ENCODE measurements around the gene GTF3C6. TPM values are rescaled to one million over a fixed set of nuclear protein-coding genes. Genes with fewer than 3 reads are reported as not detected.

Gene GTF3C6
- total and polyA plus RNA-seq, 2 of the 8 experiments (the other 6 are each of a cell fraction or from before 2014, with no cell fraction given), result 13.1 to 87.4 TPM

- Histone ChIP-seq H3K27me3 (replicated peaks in 1 of 4; ENCODE audit: control insufficient read depth in 3 of 4, extremely low read depth in 1 of 4, insufficient read depth in 3 of 4, low read length in 3 of 4) (no peaks in the 10 kb centered on the region), H3K27ac (ENCODE audit: low read depth, low read length) (no peak overlapping the region), H3K23ac (ENCODE audit: insufficient read length) (no peak overlapping the region), H4K20me1 (replicated peaks in 1 of 2; ENCODE audit: control insufficient read depth in 1 of 2, insufficient read depth in 2 of 2, low read length in 2 of 2) (no peaks in the 10 kb centered on the region), H4K91ac (replicated peaks; ENCODE audit: insufficient read length, low read length) (no peak overlapping the region), H3K23me2 (ENCODE audit: low read depth, low read length) (no peaks in the 10 kb centered on the region), H3K14ac (ENCODE audit: insufficient read length) (no peak overlapping the region), H4K8ac (ENCODE audit: extremely low read depth, insufficient read depth, low read length) (no peak overlapping the region), H3K79me2 (ENCODE audit: control insufficient read depth in 1 of 2, insufficient read depth in 2 of 2, low read length in 2 of 2) (no peaks in the 10 kb centered on the region), H2BK5ac (ENCODE audit: low read depth, low read length) (no peak overlapping the region), H2AK5ac (ENCODE audit: low read depth, low read length) (no peak overlapping the region), H3K79me1 (ENCODE audit: low read depth, low read length) (no peaks in the 10 kb centered on the region), H2AFZ (ENCODE audit: low read length) (no peak overlapping the region), H3K4ac (replicated peaks; ENCODE audit: insufficient read length, low read depth, low read length) (no peak overlapping the region), H2BK12ac (ENCODE audit: low read depth, low read length) (no peak overlapping the region), H2BK20ac (ENCODE audit: low read length) (no peak overlapping the region), H2BK120ac (replicated peaks; ENCODE audit: low read depth, low read length) (no peak overlapping the region), H4K5ac (ENCODE audit: insufficient read length, low read depth, low read length) (no peak overlapping the region), H2BK15ac (ENCODE audit: low read length) (no peak overlapping the region), H3K9ac (replicated peaks in 1 of 4; ENCODE audit: extremely low read depth in 1 of 4, low read depth in 3 of 4, low read length in 3 of 4) (no peak overlapping the region), H3K4me2 (ENCODE audit: insufficient read depth in 1 of 2, low read depth in 2 of 2, low read length in 2 of 2) (no peak overlapping the region), H3K18ac (ENCODE audit: extremely low read depth, low read length) (no peak overlapping the region), H3K4me3 (ENCODE audit: extremely low read depth in 1 of 4, insufficient read depth in 2 of 4, low read depth in 3 of 4, low read length in 4 of 4) (no peak overlapping the region), H3K4me1 (replicated peaks in 1 of 4; ENCODE audit: control insufficient read depth in 3 of 4, insufficient read depth in 4 of 4, low read length in 3 of 4) (no peaks in the 10 kb centered on the region), H3K9me3 (ENCODE audit: insufficient read depth in 2 of 2, low read depth in 1 of 2, low read length in 1 of 2) (no peaks in the 10 kb centered on the region), H3K56ac (replicated peaks; ENCODE audit: insufficient read length, low read depth, low read length) (no peak overlapping the region), H3K36me3 (ENCODE audit: control insufficient read depth in 2 of 4, insufficient read depth in 4 of 4, low read length in 3 of 4) (peaks cover 6 to 54% (median 37%) of the 10 kb centered on the region in 4 experiments)
- FAIRE-seq (no peak), DNase-seq (ENCODE audit: low read depth in 1 of 2, low spot score in 2 of 2) (no peak)
- ChIA-PET CTCF (ENCODE audit: partially characterized antibody) (interaction anchor here (0.5 to 0.9 kb wide), 3 partner anchors 9 to 457 kb away, joined by 3 read pairs; no protein-coding TSS in a partner anchor), POLR2A (ENCODE audit: partially characterized antibody) (interaction anchor here (1.4 to 2.8 kb wide), 2 partner anchors 11 to 91 kb away, joined by 5 to 6 read pairs; partner anchors contain the start of gene AMD1)
- TF ChIP-seq RXRA (IDR thresholded peaks at IDR 0.05; ENCODE audit: insufficient read depth, low read depth, low read length) (no peak), TAF1 (IDR thresholded peaks at IDR 0.05; ENCODE audit: low read depth, low read length) (no peak), POU5F1 (IDR thresholded peaks at IDR 0.05; ENCODE audit: low read depth, low read length) (no peak), CBX8 (IDR thresholded peaks at IDR 0.05; ENCODE audit: borderline replicate concordance, low read depth, low read length) (no peak), POLR2AphosphoS5 (IDR thresholded peaks at IDR 0.05; ENCODE audit: low read depth, low read length) (no peak), CHD2 (IDR thresholded peaks at IDR 0.05; ENCODE audit: low read length) (no peak)
- WGBS, 2 experiments (ENCODE audit: extremely low coverage in 1 of 2, insufficient coverage in 1 of 2, insufficient read length in 1 of 2, insufficient replicate concordance in 2 of 2, low coverage in 1 of 2, low lambda C conversion rate in 2 of 2, missing lambda C conversion rate in 1 of 2), result 91% methylated on average over 3 of the region's 3 CpGs; no CpG with 5 or more reads in 1 of the 2 experiments
Observed at GRCh38 chr6:110965629-110966229, 7.2 kb downstream of the GTF3C6 start.

All from H1 (cell line).